ENCODE measurements around the gene HOXC10.

The HOXC10 gene

GRCh38 chr12:53975064-53975471 is 9.9 kb upstream of the HOXC10 start:
- no peak overlapping the region for H3K9ac ChIP-seq (ENCODE audit: low read depth, low read length)
- no peaks in the 10 kb centered on the region for H3K9me3 ChIP-seq (ENCODE audit: control insufficient read depth, insufficient read depth, low read length)
- no peaks in the 10 kb centered on the region for H3K4me1 ChIP-seq (ENCODE audit: insufficient read depth, low read length)
- no peaks in the 10 kb centered on the region for H3K36me3 ChIP-seq (ENCODE audit: insufficient read depth, low read length)

- H3K9ac ChIP-seq (ENCODE audit: low read depth, low read length): no peak overlapping the region
- H3K36me3 ChIP-seq (ENCODE audit: insufficient read depth, low read length): no peaks in the 10 kb centered on the region
- no peaks in the 10 kb centered on the region for H3K9me3 ChIP-seq (ENCODE audit: control insufficient read depth, insufficient read depth, low read length)
- H3K4me1 ChIP-seq (ENCODE audit: insufficient read depth, low read length): no peaks in the 10 kb centered on the region
These were observed 9.3 kb upstream of the HOXC10 start for GRCh38 chr12:53975479-53976152.

DNA sequence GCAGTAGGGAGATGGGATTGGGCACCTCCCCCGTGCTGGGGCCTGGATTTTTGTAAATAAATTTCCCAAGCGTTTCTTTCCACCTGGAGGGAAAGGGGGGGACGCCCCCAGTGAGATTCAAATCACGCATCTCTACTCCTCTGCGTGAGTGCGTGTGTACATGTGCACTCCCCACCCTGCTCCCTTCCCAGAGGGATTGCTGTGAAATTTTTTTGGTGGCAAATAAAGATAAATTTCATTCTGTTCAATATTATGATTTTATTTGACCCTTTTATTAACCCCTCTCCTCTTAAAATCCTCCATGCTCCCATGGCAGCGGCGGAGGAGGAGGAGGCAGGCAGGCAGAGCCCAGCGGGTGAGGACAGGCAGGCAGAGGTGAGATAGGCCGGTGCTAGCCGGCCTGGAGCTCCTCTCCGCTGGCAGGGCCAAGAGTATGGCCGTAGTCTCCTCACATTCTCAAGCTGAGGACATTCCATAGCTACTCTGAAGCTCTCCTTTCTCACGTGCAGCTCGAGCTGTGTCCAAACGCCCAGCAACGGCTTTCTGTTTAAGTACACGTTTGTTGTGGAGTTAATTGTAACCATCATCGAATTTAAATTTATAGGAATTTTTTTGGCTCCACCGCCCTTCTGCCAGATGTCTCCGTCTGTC is 8.6 kb upstream of the HOXC10 start:
- no peaks in the 10 kb centered on the region for H3K9me3 ChIP-seq (ENCODE audit: control insufficient read depth, insufficient read depth, low read length)
- no peak overlapping the region for H3K9ac ChIP-seq (ENCODE audit: low read depth, low read length)
- H3K36me3 ChIP-seq (ENCODE audit: insufficient read depth, low read length): no peaks in the 10 kb centered on the region
- H3K4me1 ChIP-seq (ENCODE audit: insufficient read depth, low read length): no peaks in the 10 kb centered on the region

- no peak overlapping the region for H3K9ac ChIP-seq (ENCODE audit: low read depth, low read length)
- no peaks in the 10 kb centered on the region for H3K4me1 ChIP-seq (ENCODE audit: insufficient read depth, low read length)
These were observed 7.9 kb upstream of the HOXC10 start for GRCh38 chr12:53976823-53977595.

DNA sequence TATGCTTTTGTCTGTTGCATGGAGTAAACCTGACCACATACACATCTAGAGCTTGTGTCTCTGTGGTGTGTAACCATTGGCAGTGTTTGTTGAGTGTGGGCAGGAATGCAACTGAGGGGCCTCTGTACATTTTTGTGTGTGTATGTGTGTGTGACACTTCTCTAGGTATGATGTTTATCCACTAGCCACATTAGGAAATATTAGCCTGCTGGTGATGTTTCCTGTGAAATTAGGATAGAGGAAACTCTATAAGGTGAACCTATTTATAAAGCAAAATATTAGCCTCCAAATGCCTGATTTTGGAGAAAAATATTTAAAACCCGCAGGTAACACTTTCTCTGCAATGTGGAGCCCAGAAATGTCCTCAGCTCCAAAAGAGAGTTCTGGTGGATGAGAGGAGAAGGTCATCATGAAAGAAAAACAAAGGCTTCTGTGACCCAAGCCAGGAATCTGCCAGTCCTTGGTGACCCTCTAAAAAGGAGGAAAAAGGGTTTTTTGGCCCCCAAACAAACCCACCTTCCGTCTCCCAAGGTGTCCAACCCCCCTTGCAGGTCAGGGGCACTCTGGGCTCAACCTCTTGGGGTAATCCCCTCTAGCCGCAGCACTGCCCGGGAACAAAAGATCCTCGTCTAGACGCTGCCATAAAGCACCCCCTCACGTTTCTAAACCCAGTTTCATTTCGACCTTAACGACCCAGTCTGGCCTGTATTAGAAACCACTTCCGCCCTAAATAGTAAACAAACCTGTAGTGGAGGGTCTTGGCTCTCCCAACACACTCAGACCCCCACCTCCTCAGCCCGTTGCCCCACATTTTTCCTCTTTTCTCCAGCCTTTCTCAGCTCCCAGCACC is 7.1 kb upstream of the HOXC10 start:
- no peaks in the 10 kb centered on the region for H3K9me3 ChIP-seq (ENCODE audit: control insufficient read depth, insufficient read depth, low read length)
- no peak overlapping the region for H3K9ac ChIP-seq (ENCODE audit: low read depth, low read length)
- no peaks in the 10 kb centered on the region for H3K4me1 ChIP-seq (ENCODE audit: insufficient read depth, low read length)
- no peaks in the 10 kb centered on the region for H3K36me3 ChIP-seq (ENCODE audit: insufficient read depth, low read length)

More at GRCh38 chr12:53976823-53977595, 7.9 kb upstream of the HOXC10 start:
- Histone ChIP-seq H3K9me3 (ENCODE audit: control insufficient read depth, insufficient read depth, low read length) (no peaks in the 10 kb centered on the region), H3K36me3 (ENCODE audit: insufficient read depth, low read length) (no peaks in the 10 kb centered on the region)

GRCh38 chr12:53978477-53979356 is 6.2 kb upstream of the HOXC10 start:
- Histone ChIP-seq H3K36me3 (ENCODE audit: insufficient read depth, low read length) (no peaks in the 10 kb centered on the region), H3K9me3 (ENCODE audit: control insufficient read depth, insufficient read depth, low read length) (no peaks in the 10 kb centered on the region), H3K4me1 (ENCODE audit: insufficient read depth, low read length) (no peaks in the 10 kb centered on the region), H3K9ac (ENCODE audit: low read depth, low read length) (no peak overlapping the region)

GRCh38 chr12:53980104-53980801 is 4.7 kb upstream of the HOXC10 start:
- Histone ChIP-seq H3K4me1 (ENCODE audit: insufficient read depth, low read length) (no peaks in the 10 kb centered on the region), H3K9me3 (ENCODE audit: control insufficient read depth, insufficient read depth, low read length) (no peaks in the 10 kb centered on the region), H3K36me3 (ENCODE audit: insufficient read depth, low read length) (no peaks in the 10 kb centered on the region), H3K9ac (ENCODE audit: low read depth, low read length) (no peak overlapping the region)

GRCh38 chr12:53980802-53981496 is 4.0 kb upstream of the HOXC10 start:
- Histone ChIP-seq H3K9ac (ENCODE audit: low read depth, low read length) (no peak overlapping the region), H3K9me3 (ENCODE audit: control insufficient read depth, insufficient read depth, low read length) (no peaks in the 10 kb centered on the region), H3K36me3 (ENCODE audit: insufficient read depth, low read length) (no peaks in the 10 kb centered on the region), H3K4me1 (ENCODE audit: insufficient read depth, low read length) (no peaks in the 10 kb centered on the region)

- Histone ChIP-seq H3K4me1 (ENCODE audit: insufficient read depth, low read length) (no peaks in the 10 kb centered on the region), H3K36me3 (ENCODE audit: insufficient read depth, low read length) (no peaks in the 10 kb centered on the region), H3K9ac (ENCODE audit: low read depth, low read length) (no peak overlapping the region), H3K9me3 (ENCODE audit: control insufficient read depth, insufficient read depth, low read length) (no peaks in the 10 kb centered on the region)
These were observed 3.0 kb upstream of the HOXC10 start for GRCh38 chr12:53981634-53982565.

DNA sequence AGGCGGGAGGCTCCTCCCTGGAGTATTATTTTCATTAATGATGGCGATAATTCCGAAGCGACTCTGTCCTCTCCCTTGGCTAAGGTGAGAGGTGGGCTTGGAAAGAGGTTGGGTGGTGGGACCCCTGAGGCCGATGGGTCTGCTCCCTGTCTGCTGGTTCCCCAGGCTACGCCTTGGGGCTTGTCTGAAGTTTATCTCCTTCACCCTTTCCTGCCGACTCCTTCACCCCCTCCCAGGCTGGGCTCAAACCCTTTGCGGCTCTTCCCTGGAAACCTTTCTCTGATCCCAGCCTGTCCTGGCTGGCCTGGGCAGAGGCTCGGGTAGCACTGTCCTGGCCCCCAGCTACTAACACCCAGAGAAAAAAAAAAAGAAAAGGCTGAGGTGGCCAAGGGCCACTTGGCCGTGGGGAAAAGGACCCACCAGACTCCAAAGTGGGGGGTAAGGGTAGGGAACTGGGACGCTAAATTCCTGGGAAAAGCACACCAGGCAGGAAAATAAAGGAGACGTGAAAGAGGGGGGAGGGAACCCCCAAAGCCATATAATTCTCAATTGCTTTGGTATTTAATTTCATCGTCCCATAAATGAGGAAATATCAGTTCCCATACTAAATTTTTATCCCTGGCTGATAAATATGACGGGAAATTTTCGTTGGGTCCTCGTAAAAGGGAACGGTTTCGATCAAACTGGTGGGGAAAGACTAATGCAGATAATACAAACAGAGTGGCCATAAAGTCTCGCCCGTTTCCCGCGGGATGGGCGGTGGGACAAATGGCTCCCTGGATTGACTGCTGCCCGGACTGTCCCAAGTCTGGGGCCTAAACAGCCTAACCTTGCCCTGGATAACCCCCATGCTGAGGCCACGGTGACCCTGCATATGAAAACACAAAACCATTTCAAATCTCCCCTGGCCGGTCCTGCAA is 2.0 kb upstream of the HOXC10 start:
- Histone ChIP-seq H3K9me3 (ENCODE audit: control insufficient read depth, insufficient read depth, low read length) (no peaks in the 10 kb centered on the region), H3K36me3 (ENCODE audit: insufficient read depth, low read length) (no peaks in the 10 kb centered on the region), H3K9ac (ENCODE audit: low read depth, low read length) (no peak overlapping the region), H3K4me1 (ENCODE audit: insufficient read depth, low read length) (no peaks in the 10 kb centered on the region)

DNA sequence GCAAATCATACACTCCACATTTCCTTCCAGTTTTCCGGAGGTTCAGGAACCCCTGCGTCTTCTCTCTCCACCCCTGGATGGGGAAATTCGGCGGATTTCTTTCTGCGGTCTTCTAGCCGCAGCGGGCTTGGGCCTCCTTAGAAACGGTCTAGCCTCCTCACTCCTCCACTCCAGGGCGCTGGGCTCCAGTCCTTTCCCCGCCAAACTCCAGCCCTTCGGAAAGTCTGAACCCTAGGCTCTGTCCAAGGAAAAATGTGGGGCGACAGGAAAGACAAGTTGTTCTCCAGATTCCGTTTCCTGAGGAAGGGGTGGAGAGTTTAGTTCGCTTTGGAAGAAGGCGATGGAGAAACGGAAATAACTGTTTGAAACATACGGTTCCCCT is 1.4 kb upstream of the HOXC10 start:
- H3K4me1 ChIP-seq (ENCODE audit: insufficient read depth, low read length): no peaks in the 10 kb centered on the region
- H3K9me3 ChIP-seq (ENCODE audit: control insufficient read depth, insufficient read depth, low read length): no peaks in the 10 kb centered on the region
- H3K36me3 ChIP-seq (ENCODE audit: insufficient read depth, low read length): no peaks in the 10 kb centered on the region
- H3K9ac ChIP-seq (ENCODE audit: low read depth, low read length): no peak overlapping the region
